GM20000 (cell line): ENCODE results near the gene PTPRE.

Experiments used
- DNase-seq: peaks from one replicate; pipeline ENCODE4 v3.0.0; 2012; ENCODE audit warnings: low spot score
- TF ChIP-seq, protein P1 (sequence below): IDR thresholded peaks from 2 replicates; pipeline ENCODE4 v1.5.1; 2012; ENCODE audit warnings: mild to moderate bottlenecking, control low read depth; ENCODE audit errors: extremely low read depth, missing control alignments

Gene PTPRE

DNA sequence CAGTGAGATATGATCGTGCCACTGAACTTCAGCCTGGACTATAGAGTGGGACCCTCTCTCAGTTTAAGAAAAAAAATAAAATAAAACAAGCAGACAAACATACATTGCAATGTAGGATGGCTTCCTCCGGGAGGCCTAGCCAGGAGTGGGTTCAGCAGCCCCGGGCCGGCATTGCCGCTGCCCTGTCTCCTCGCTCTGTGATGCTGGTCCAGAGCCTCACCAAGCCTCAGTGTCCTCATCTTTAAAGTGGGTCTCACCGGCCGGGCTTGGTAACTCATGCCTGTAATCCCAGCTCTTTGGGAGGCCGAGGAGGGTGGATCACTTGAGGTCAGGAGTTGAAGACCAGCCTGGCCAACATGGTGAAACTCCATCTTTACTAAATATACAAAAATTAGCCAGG lies 71.6 kb downstream of the PTPRE start:
- TF ChIP-seq, protein P1, sequence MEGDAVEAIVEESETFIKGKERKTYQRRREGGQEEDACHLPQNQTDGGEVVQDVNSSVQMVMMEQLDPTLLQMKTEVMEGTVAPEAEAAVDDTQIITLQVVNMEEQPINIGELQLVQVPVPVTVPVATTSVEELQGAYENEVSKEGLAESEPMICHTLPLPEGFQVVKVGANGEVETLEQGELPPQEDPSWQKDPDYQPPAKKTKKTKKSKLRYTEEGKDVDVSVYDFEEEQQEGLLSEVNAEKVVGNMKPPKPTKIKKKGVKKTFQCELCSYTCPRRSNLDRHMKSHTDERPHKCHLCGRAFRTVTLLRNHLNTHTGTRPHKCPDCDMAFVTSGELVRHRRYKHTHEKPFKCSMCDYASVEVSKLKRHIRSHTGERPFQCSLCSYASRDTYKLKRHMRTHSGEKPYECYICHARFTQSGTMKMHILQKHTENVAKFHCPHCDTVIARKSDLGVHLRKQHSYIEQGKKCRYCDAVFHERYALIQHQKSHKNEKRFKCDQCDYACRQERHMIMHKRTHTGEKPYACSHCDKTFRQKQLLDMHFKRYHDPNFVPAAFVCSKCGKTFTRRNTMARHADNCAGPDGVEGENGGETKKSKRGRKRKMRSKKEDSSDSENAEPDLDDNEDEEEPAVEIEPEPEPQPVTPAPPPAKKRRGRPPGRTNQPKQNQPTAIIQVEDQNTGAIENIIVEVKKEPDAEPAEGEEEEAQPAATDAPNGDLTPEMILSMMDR, result no peak
- DNase-seq, result no peak

DNA sequence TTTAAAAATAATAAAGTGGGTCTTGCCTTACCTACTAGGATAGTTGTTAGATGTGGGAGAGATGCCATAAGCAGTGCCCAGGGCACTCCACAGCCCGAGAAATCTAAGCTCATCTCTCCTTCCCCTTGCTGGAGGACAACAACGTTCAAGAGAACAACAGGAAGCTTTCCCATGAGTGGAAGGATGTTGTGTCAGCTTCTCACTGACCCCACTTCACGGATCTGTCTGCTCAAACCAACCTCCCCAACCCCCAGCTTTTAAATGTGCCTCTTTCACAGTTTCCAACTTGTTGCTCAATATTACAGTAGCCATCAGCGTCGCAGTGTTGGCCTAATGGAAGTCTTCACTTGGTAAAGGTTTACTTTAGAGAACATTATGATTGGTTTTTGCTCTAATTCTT lies 72.1 kb downstream of the PTPRE start:
- no peak for DNase-seq

GRCh38 chr10:127979566-127979965 lies 72.7 kb downstream of the PTPRE start:
- TF ChIP-seq, protein P1, result no peak
- no peak for DNase-seq

More for the DNA sequence above, 72.1 kb downstream of the PTPRE start:
- TF ChIP-seq, protein P1, result no peak

DNA sequence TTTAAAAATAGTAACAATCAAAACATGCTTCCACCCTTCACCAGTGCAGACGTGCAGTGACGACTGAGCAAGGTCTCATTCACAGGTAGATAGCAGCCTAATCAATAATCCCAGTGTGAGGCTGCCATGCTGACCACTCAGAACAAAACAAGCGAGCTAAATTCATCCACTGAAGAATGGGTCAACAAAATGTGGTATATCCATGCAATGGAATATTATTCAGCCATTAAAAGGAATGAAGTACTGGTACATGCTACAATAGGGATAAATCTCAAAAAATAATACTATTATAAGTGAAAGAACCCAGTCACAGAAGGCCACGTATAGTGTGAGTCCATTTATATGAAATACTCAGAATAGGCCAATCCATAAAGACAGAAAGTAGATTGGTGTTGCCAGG lies 74.0 kb downstream of the PTPRE start:
- TF ChIP-seq, protein P1, result no peak
- no peak for DNase-seq

- no peak for DNase-seq
- TF ChIP-seq, protein P1, result no peak
These were observed 75.7 kb downstream of the PTPRE start for GRCh38 chr10:127982601-127983000.

DNA sequence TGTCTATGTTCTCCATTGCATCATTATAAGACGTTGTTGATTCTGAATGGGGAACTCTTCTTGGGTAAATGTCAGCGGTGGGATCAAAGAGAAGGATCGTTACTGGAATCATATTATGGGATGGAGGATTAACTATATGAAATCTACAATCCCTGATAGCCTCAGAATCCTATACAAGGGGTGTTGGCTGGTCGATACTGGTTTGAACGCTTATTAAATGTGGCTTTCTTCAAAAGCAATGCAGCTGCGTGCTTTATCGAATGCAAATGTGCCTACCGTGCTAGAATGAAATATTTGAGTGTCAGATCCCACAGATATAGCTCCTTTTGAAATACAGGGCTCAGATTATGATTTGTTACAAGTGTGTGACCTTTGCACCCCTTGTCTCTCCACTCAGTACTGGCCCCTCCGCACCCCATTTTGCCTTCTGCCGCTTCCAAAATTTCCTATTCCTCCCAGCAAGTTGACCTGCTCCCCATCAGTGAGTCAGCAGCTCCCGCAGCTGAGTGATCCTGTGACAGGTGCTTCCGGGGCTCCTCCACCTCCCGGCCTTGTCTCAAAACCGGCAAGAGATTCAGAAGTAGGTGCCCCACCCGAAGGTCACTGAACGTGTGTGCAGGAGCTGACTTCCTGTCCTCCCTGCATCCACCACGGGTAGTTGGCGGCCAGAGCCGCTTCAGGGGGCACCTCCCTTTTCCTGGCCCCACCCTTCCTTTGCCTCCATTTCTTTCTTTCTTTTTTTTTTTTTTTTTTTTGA lies 76.6 kb downstream of the PTPRE start:
- TF ChIP-seq, protein P1, result no peak
- DNase-seq, result no peak

DNA sequence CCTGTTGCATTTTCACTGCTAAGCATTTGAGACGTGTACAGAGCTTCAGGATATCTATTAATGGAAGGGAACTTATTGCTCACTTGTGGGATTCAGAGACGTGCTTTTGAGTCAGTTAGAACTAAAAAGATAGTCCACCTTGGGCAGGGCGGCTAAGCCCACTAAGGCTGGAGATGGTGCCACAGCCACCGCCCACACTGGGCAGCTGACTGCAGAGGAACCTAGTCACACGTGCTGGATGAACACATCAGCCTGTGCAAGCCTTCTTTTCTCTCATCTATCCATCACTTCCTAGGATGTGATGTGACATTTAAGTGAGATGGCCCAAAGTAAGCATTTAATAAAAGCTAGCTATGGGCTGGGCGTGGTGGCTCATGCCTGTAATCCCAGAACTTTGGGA lies 78.0 kb downstream of the PTPRE start:
- no peak for DNase-seq
- TF ChIP-seq, protein P1, result no peak
